Fibroblast of lung (primary cell): ENCODE results near the gene BTK.

Source experiments
- CTCF ChIP-seq, 2 donors: IDR thresholded peaks in 1 of 2; conservative IDR thresholded peaks in 1 of 2; 1 replicate in 1 of 2; 2 replicates in 1 of 2; pipeline ENCODE4 v1.5.1; 2011 to 2012; ENCODE audit warnings: low read length in 2 of 2, control low read depth in 1 of 2, inconsistent platforms in 1 of 2, low read depth in 1 of 2, mild to moderate bottlenecking in 1 of 2
- EZH2 ChIP-seq: IDR thresholded peaks from 2 replicates; pipeline ENCODE4 v1.5.1; 2012; ENCODE audit warnings: low read length, control low read depth, mild to moderate bottlenecking; ENCODE audit errors: missing control alignments

- TF ChIP-seq CTCF (conservative IDR thresholded peaks at IDR 0.05 in 1 of 2, IDR thresholded peaks at IDR 0.05 in 1 of 2; ENCODE audit: low read depth in 1 of 2, low read length in 2 of 2) (no peak), EZH2 (no peak)
These were observed 36.8 kb downstream of the BTK start for GRCh38 chrX:101349193-101349562.
